Stimulated activated CD8-positive, alpha-beta memory T cell treated with anti-CD3 and anti-CD28 coated beads, Interleukin-7, amount 100 ng/mL, for 24 hours (primary cell): ENCODE measurements around the gene CLEC7A.

Experiments
- DNase-seq: peaks from one replicate; pipeline ENCODE4 v3.0.0-alpha.2; 2020; ENCODE audit warnings: low read depth

CLEC7A gene

DNA sequence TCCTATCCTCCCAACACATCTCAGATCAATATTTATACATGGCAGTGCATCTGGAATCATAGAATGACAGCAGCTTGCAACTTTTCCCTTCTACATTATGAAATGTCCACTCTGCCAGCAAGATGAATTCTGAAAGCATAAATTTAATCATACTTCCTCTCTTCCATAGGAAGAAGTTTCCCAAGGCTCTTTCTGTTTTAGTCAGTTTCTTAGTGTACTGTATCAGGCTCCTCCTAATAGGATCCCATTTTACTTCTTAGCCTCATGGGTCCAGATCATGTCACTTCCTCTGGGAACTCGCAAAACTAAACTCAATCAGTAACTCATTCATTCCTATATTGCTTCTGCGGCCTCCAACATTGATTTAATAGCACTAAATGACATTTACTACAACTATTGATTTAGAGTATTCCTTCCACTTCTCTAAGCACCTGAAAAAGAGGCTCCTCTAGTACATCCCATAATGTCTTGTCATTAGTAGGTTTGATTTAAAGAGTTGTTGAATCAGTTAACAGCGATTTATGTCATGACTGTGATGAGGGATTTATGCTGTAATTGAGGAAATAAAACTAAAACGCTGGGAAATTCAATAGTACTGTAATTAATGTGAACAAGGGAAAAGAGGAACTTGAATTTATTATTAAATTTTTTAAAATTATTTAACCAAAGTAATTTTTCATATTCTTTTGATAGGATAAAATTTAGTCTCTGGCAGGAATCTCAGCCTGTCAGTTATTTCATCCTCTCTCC is 35.2 kb downstream of the CLEC7A start:
- no peak for DNase-seq

DNA sequence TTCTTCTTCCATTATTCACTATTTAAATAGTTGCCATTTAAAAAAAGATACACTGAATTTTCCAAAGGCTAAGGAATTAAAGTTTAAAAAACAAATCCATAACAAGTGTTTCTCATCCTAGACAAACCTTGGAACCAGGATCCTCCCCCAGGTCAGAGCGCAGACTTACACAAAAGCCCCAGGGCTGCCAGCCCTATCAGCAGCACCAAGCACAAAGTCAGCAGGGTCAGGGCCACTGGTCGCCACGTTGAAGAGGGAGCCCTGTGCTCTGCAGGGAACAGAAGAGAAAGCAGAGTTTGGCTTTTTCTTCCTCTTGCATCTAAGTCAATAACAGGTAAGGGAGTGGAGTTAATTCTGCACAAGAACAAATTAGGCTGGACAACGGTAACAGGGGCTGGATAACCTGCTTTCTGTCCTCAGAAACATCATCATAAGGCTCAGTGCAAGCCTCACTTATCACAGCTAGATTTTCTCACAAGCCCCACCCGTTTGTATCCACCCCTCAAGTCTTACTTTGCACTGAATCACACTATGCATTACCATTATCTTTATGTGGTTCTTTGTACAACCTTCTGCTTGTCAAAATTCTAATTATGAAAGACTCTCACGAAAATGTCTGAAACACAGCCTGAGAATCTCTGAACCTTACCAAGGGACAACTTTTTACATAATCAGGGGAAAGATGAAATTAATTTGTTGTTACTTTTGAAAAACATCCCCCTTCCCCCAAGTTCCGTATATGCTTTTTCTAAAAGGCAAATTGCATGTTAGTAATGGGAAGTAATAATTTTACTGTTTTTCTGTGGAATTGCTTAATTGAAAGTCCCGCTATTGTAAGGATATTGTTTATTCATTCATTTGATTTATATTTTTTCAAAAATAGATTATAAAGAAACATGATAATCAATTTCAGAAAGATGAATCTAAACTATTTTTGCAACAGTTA is 40.8 kb downstream of the CLEC7A start:
- DNase-seq = no peak

DNA sequence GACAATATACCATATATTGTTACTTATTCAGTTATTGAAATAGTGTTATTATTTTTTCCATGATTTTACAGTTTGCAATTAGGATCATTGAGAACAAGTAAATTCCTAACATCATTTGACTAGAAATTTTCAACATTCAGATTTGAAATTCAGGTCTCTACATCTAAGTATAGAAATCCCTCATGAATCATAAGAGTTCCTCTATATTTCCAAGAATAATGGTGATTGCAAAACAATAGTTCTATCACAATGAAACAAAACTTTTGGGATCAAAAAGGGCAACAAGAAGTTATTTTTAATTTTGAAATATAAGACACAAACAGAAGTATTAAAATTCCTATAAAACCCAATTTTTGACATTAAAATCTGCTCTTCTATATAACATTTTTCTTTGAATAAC is 42.0 kb downstream of the CLEC7A start:
- no peak for DNase-seq

GRCh38 chr12:10086387-10086786 is 43.6 kb downstream of the CLEC7A start:
- DNase-seq = no peak

DNA sequence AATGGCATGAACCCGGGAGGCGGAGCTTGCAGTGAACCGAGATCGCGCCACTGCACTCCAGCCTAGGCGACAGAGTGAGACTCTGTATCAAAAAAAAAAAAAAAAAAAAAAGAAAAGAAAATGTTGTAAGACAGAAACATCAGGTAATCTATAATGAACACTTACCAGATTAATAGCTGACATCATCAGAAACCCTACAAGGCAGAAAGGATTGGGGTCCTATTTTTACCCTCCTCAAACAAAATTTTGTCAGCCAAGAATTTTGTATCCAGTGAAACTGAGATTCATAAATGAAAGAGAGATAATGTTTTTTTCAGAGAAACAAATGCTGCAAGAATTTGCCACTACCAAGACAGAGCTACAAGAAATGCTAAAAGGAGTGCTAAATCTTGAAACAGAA is 45.3 kb downstream of the CLEC7A start:
- DNase-seq = no peak

- no peak for DNase-seq
Measured at GRCh38 chr12:10082117-10082874, 47.7 kb downstream of the CLEC7A start.

- DNase-seq = no peak
Measured at GRCh38 chr12:10075451-10075850, 54.5 kb downstream of the CLEC7A start.

DNA sequence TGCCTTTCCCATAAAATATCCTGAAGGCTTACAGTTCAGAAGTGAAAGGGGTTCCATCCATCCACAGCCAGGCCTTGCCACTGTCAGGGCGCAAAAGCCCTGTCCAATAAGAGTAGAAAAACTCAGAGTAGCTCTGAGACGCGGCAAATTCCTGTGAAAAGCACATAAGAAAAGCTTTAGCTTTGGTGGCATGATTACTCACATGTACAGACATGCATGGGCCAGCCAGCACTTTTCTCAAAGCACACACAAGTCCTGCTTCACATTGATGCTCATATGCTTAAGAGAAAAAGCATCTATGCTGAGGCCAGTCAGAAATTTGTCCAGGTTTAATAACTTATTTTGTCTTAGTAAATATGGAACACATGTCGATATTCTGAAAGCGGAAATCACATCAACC is 56.7 kb downstream of the CLEC7A start:
- DNase-seq = no peak

DNA sequence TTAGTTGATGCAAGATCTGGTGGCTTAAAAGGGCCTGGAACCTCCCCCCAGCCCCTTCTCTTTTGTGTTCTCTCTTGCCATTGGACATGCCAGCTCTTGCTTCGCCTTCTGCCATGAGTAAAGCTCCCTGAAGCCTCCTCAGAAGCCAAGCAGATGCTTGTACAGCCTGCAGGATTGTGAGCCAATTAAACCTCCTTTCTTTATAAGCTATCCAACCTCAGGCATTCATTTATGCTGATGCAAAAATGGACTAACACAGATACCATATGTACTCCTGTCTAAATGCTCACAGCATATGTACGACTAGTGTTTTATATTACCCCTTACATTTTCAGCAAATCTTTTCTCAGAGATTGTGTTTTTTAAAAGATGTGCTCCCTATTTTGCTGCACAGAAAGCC is 57.9 kb downstream of the CLEC7A start:
- DNase-seq = no peak

GRCh38 chr12:10070380-10070779 is 59.6 kb downstream of the CLEC7A start:
- DNase-seq = no peak

- DNase-seq = no peak
Measured at GRCh38 chr12:10069976-10070375, 60.0 kb downstream of the CLEC7A start.

DNA sequence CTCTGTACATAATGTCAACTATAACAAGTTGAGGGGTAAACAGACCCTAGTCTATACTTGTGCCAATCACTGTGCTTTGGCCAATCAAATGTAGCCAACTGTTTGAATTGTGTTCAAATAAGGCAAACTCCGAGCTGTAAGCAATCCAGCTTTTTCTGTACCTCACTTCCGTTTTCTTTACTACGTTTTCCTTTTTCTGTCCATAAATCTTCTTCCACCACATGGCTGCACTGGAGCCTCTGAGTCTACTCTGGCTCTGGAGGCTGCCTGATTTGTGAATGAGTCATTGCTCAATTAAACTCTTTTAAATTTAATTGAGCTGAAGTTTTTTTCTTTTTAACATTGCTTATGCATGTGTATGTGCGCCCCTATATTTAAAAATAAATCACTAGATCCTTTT is 60.9 kb downstream of the CLEC7A start:
- no peak for DNase-seq

- no peak for DNase-seq
Measured at GRCh38 chr12:10068644-10069043, 61.4 kb downstream of the CLEC7A start.

- no peak for DNase-seq
Measured at GRCh38 chr12:10067942-10068341, 62.1 kb downstream of the CLEC7A start.

DNA sequence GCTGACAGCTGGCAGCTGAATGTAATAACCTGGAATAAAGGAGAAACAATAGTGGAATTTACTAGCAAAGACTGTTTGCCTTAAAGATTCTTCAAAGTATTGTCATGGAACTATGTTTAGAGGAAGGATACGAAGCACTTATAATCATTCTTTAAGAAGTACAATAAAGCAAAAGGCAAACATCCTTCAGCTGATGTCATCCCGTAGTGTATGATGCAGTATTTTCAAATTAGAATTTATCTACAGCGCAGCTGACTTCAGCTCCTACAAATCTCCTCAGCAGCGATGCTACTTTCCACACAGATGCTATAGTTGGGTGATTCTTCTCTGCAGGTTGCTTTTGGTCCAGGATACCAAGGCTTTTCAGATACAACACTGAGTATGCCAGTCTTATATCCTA is 62.7 kb downstream of the CLEC7A start:
- no peak for DNase-seq
